HuH-7.5 (cell line): ENCODE data around the gene ARCN1.

Source experiments
- DNase-seq: peaks from one replicate; pipeline ENCODE4 v3.0.0; 2011; ENCODE audit warnings: low spot score

ARCN1 gene

DNA sequence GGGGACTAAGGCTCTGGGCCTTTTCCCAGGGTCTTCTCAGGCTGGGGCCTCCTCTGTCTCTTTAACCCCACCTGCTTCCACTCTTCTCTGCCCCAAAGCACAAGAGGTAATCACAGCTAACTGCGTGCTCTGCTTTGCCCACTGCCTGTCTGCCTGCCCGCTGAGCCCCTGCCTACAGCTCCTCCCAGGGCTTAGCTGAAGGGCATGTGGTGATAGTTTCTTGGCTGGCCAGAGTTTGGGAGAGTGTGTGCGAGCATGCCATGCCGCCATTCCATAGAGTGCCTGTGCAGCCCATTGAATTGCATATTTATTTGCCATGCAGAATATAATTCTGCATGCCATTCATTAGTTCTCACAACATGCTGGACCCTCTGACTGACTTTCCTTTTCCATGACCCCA is 67.7 kb downstream of the ARCN1 start:
- DNase-seq = no peak

DNA sequence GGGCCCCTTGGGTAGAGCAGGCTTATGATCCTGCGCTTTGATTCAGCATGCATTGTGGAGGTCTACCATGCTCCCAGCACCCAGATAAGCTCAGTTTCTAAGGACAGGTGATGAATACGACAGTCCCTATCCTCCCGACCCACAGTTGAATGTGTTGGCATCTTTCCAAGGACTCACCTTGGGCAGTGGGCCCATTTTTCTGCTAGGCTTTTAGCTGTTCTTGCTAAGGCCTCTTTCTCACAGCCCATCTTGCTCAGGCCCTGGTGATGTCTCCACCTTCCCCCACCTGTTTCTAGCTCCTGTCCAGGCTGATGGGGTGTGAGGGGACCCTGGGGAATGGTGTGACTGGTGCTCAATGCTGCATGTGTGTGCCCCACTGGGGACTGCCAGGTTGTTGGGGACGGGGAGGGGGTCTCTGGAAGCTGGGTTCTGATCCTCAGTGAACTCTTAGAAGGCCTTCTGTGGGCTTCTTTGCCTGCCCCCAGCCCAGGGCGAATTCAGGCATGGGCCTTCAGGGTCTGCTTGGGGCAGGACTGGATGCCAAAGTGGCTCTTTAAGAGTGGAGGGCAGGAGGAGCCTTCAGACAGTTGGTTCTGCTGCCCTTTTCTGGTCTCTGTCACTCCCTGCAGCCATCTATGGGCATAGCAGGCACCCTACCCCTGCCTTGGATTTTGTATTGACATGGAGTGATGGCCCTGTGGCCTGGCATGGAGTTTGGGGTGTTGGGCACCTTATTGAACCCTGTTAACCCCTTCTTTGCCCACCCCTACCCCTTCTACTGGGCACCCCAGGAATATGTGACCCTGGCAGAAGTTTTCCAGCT is 68.3 kb downstream of the ARCN1 start:
- DNase-seq = no peak

DNA sequence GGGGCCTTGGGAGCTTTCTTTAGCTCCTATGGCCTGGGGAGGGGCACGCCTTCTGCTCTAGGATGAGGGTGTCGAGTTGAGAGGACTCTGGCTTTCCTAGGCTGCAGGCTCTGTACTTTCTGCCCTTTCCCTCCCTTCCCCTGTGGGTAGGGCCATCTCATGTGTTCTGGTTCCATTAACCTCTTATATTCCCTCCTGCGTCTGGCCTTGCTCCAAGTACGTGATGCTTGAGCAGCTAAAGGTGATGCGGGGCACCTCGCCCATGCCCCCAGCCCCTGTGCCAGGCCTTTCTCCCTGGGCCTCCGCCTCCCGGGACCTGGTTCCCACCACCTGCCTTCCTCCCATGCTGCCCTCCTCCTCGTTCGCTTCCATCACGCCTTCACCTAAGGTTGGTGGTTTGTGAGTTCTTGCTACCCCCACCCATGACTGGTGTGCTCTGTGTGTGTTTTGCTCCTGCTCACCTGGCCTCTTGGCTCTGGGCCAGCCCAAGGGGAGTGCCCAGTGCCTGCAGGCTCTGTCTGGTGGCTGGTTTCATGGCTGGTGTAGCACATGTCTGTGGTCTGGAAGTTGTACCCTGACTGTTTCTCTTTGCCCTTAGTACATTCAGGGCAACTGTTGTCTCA is 69.3 kb downstream of the ARCN1 start:
- no peak for DNase-seq

DNA sequence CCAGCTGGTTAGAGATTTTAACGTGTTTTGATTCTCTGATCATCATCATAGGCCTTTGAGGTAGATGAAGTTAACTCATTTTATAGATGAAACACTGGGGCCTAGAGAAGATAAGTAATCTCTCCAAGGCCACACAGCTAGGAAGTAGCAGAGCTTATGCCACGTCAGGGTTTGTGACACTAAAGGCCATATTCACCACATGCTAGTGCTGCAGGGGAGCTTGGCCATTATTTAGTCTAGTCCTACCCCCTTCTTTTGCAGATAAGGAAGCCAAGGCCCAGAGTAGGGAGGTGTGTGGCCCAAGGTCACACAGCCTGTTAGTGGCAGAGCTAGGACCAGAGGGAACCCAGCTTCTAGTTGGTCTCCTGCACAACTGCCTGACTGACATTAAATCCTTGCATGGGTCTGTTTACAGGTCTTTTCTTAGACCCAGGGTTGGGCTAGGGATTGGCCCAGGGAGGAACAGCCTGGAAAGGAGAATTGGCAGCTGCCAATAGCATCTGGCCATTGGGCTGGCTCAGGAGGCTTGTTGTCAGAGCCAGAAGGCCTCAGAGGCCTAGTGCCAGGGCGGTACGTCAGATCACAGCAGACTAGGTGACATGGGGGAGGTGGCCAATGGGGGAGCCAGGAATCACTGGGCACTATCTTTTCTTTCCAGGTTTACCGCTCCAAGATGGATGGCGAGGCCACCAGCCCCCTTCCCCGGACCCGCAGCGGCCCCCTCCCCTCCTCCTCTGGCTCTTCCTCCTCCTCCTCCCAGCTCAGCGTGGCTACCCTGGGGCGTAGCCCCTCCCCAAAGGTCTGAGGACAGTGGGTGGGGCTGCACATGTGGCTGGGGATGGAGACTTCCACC is 71.2 kb downstream of the ARCN1 start:
- no peak for DNase-seq

DNA sequence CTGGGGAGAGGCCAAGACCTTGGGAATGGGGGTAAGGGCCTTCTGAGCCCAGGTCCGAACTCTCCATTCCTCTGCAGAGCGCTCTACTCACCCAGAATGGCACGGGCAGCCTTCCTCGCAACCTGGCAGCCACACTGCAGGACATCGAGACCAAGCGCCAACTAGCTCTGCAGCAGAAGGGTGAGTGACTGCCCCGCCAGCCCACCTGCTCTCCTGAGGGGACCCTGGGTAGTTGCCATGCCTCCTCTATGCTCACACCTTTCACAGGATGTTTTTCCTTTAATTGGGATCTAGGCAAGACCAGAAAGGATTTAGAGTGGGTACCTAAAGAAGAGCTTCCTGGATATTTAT is 71.8 kb downstream of the ARCN1 start:
- DNase-seq = no peak

DNA sequence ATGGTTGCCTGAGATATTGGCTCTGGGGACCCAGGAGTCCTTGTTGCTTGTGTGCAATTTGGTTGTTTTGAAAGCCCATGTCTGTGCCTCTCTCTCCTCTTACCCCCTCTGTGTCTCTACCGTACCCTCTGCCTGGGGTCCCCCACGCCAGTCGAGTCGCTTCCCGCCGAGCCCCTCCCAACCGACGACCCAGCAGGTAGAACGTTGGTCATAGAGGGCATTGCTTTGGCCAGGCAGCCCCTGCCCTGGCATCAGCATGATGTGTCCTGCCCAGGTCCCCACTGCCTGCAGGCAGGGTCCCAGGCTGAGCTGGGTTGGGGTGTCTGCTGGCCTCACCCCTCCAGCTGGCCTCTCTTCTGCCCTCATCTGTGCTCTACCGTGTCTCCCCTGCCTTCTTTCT is 72.3 kb downstream of the ARCN1 start:
- no peak for DNase-seq

DNA sequence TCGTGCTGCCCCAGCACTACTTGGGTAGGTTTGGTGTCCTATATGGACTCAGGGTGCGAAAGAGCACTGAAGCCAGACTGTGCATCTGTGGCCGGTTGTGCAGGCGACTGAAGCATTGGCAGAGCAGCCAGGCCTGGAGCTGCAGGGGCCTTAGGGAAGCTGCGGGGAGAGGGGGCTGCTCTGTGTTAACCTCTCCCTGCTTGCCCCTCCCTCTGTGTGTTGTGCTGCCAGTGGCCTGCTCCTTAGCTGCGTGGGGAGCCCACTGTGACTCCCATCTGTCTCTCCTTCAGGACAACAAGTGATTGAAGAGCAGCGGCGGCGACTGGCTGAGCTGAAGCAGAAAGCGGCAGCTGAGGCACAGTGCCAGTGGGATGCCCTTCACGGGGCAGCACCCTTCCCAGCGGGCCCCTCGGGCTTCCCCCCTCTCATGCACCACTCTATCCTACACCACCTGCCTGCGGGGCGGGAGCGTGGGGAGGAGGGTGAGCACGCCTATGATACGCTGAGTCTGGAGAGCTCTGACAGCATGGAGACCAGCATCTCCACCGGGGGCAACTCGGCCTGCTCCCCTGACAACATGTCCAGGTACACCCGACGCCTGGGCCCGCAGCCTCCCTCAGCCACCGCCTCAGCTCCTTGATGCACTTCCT is 73.0 kb downstream of the ARCN1 start:
- DNase-seq = no peak

DNA sequence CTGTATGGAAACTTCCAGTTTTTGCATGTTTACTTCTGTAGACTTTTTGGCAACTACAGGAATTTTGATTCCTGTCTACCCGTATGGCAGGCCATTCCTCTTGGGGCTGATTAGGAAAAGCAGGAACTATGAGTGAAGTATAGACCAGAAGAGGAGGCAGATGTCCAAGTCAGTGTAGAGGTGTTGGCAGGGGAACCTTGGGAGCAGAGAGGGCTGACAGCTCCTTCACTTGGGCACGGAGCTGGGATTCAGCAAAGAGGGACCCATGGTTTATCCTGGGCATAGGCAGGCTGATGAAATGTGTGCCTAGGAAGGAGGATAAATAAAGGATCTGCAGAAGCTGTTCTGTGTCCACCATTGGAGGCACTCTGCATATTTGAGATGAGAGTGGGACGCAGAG is 74.2 kb downstream of the ARCN1 start:
- DNase-seq = no peak

DNA sequence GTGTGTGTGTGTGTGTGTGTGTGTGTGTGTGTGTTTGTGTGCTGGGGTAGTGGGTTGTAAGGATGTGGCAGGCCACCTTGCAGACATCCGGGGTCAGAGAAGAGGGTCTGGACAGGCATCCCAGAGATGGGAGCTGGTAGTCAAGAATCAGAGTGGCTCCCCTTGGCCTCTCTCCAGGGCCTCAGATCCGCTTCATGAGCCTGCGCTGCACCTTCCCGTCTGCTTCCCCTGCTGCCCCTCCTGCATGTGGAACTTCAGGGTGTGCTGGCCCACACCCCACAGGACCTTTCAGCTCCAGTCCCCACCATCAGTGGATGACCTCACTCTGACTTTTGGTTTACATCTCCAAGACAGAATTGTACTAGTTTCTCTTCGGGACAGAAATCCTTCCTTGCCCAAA is 76.1 kb downstream of the ARCN1 start:
- DNase-seq = no peak

DNA sequence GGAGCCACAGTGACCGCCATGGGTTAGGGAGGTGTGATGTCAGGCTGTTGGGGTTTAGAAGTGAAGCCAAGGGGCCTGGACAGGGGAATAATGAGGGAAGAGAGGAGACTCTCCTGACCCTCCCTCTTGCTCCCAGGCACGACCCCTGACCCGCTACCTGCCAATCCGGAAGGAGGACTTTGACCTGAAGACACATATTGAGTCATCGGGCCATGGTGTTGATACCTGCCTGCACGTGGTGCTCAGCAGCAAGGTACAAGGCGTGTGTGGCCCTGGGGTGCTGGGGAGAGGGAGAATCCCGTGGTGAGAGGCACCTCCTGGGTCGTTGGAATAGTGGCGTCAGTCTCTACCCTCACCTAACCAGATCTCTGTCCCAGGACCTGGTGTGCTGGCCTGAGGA is 77.7 kb downstream of the ARCN1 start:
- DNase-seq = no peak

DNA sequence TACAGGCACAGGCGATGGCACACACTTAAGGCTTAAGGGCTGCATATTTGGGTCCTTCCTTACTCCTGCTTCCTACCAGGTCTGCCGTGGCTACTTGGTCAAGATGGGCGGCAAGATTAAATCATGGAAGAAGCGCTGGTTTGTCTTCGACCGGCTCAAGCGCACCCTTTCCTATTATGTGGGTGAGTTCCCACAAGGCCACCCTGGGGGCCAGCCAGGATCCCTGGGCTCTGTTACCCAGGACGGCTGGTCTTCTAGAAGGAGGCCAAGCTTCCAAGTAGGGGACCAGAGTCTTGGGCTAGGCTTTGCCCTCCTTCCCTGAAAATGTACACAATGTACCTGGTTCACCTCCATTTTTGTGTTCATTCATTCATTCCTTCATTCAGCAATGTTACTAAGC is 78.2 kb downstream of the ARCN1 start:
- DNase-seq = no peak

DNA sequence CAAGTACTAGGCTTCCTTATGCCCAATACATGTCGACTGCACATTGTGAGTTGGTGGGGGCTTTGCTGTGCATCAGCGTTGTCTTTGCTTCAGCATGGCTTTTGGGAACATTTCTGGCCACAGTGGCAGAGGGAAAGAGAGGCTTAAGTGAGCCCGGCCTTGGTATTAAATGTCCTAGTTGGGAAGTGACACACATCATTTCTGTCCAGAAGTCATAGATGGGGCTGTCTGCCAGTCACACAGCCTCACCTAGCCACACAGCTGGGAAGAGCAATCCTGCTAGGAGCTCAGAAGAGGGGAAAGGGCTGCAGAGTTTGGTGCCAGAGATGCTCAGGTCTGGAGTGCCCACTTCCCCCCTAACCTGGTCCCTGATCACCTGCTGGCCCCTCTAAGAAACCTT is 79.6 kb downstream of the ARCN1 start:
- no peak for DNase-seq
